HG03108 (cell line): ENCODE measurements around the gene UEVLD.

Source experiments
- ATAC-seq: cut with Tn5 transposase; IDR thresholded peaks from one replicate; pipeline ENCODE4 v1.9.1; 2021; ENCODE audit warnings: moderate library complexity; ENCODE audit not compliant: unreplicated experiment

UEVLD gene

GRCh38 chr11:18590571-18590970 is 2.0 kb upstream of the UEVLD start:
- ATAC-seq: no peak

GRCh38 chr11:18581825-18582224 is 6.7 kb downstream of the UEVLD start:
- ATAC-seq: no peak

GRCh38 chr11:18580113-18580766 is 8.3 kb downstream of the UEVLD start:
- no peak for ATAC-seq

- ATAC-seq: no peak
Observed at GRCh38 chr11:18578975-18579598, 9.4 kb downstream of the UEVLD start.

GRCh38 chr11:18575361-18575760 is 13.2 kb downstream of the UEVLD start:
- no peak for ATAC-seq

- no peak for ATAC-seq
Observed at GRCh38 chr11:18567081-18567480, 21.5 kb downstream of the UEVLD start.

GRCh38 chr11:18566406-18566805 is 22.1 kb downstream of the UEVLD start:
- no peak for ATAC-seq

- ATAC-seq: no peak
Observed at GRCh38 chr11:18564149-18564548, 24.4 kb downstream of the UEVLD start.

- ATAC-seq: no peak
Observed at GRCh38 chr11:18563090-18563730, 25.3 kb downstream of the UEVLD start.

GRCh38 chr11:18548001-18548400 is 40.5 kb downstream of the UEVLD start:
- ATAC-seq: no peak

- no peak for ATAC-seq
Observed at GRCh38 chr11:18540207-18541009, 48.1 kb downstream of the UEVLD start.

- ATAC-seq: no peak
Observed at GRCh38 chr11:18536209-18536608, 52.3 kb downstream of the UEVLD start.

GRCh38 chr11:18534245-18534644 is 54.3 kb downstream of the UEVLD start:
- ATAC-seq: no peak

GRCh38 chr11:18533365-18533764 is 55.2 kb downstream of the UEVLD start:
- ATAC-seq: no peak

GRCh38 chr11:18527512-18527911 is 61.0 kb downstream of the UEVLD start:
- ATAC-seq: no peak

GRCh38 chr11:18526521-18527296 is 61.8 kb downstream of the UEVLD start, which contains the start of gene TSG101:
Gene TSG101, minus strand, starts transcription at chr11:18526942. Its CDS starts 126 bp downstream, at chr11:18526816.
- peak; percentile 94 for ATAC-seq

- ATAC-seq: no peak
Observed at GRCh38 chr11:18526130-18526520, 62.4 kb downstream of the UEVLD start.

GRCh38 chr11:18524248-18524647 is 64.3 kb downstream of the UEVLD start:
- no peak for ATAC-seq

- no peak for ATAC-seq
Observed at GRCh38 chr11:18523084-18523483, 65.5 kb downstream of the UEVLD start.

- ATAC-seq: no peak
Observed at GRCh38 chr11:18522388-18522787, 66.1 kb downstream of the UEVLD start.

- ATAC-seq: no peak
Observed at GRCh38 chr11:18521122-18521521, 67.4 kb downstream of the UEVLD start.
